HepG2 (cell line): ENCODE data around the gene PLB1. TPM values are rescaled to one million over a fixed set of nuclear protein-coding genes. Genes with fewer than 3 reads are reported as not detected.
A peak's percentile ranks its signal among the peaks of the same experiment; 100 is the strongest.

ENCODE experiments used
- ARID2 ChIP-seq: sonication (generic); formaldehyde crosslinking; IDR thresholded peaks from 2 replicates; pipeline ENCODE4 v1.8.1; 2022; ENCODE audit warnings: mild to moderate bottlenecking, missing genetic modification reagents, borderline replicate concordance
- ARID5B ChIP-seq: IDR thresholded peaks from 2 replicates; pipeline ENCODE4 v1.4.0; 2020; ENCODE audit warnings: mild to moderate bottlenecking, missing genetic modification reagents
- CBFB ChIP-seq: sonication (generic); formaldehyde crosslinking; IDR thresholded peaks from 2 replicates; pipeline ENCODE4 v1.4.0; 2020; ENCODE audit warnings: missing genetic modification reagents
- CENPBD1 ChIP-seq: sonication (generic); formaldehyde crosslinking; IDR thresholded peaks from 2 replicates; pipeline ENCODE4 v1.8.0; 2022; ENCODE audit warnings: missing genetic modification reagents, low read depth, mild to moderate bottlenecking, borderline replicate concordance
- FOXA3 ChIP-seq: IDR thresholded peaks from 2 replicates; pipeline ENCODE4 v1.6.1; 2016; ENCODE audit warnings: missing genetic modification reagents, missing compliant biosample characterization
- FOXP1 ChIP-seq, 2 experiments: fragments of 450-650 bp in 1 of 2; IDR thresholded peaks; 2 replicates each; pipeline ENCODE4 v1.6.1; 2017 to 2018; ENCODE audit warnings: antibody characterized with exemption in 1 of 2
- GATAD1 ChIP-seq: IDR thresholded peaks from 2 replicates; pipeline ENCODE4 v1.6.1; 2016; ENCODE audit warnings: missing genetic modification reagents, missing compliant biosample characterization
- HNRNPH1 ChIP-seq: fragments of 200-400 bp; formaldehyde crosslinking; optimal IDR thresholded peaks from 2 replicates; pipeline ENCODE3; 2017; ENCODE audit warnings: mild to moderate bottlenecking, low read depth, low read length
- JUN ChIP-seq: sonication (generic); formaldehyde crosslinking; IDR thresholded peaks from 2 replicates; pipeline ENCODE4 v1.4.0; 2020; ENCODE audit warnings: mild to moderate bottlenecking, missing genetic modification reagents
- JUND ChIP-seq: sonication (generic); formaldehyde crosslinking; IDR thresholded peaks from 2 replicates; pipeline ENCODE4 v1.8.0; 2022; ENCODE audit warnings: mild to moderate bottlenecking, missing genetic modification reagents
- MXD4 ChIP-seq: IDR thresholded peaks from 2 replicates; pipeline ENCODE4 v1.6.1; 2016; ENCODE audit warnings: mild to moderate bottlenecking, missing biosample characterization, missing genetic modification reagents
- PRDM10 ChIP-seq: sonication (generic); formaldehyde crosslinking; IDR thresholded peaks from 2 replicates; pipeline ENCODE4 v1.4.0; 2020; ENCODE audit warnings: low read depth, missing genetic modification reagents
- SP5 ChIP-seq: IDR thresholded peaks from 2 replicates; pipeline ENCODE4 v1.6.1; 2016; ENCODE audit warnings: low read depth, borderline replicate concordance
- TARDBP ChIP-seq: sonication (generic); formaldehyde crosslinking; IDR thresholded peaks from 2 replicates; pipeline ENCODE4 v1.8.0; 2022; ENCODE audit warnings: mild to moderate bottlenecking, missing genetic modification reagents
- TFE3 ChIP-seq: IDR thresholded peaks from 2 replicates; pipeline ENCODE4 v1.6.1; 2016
- THAP7 ChIP-seq: sonication (generic); formaldehyde crosslinking; IDR thresholded peaks from 2 replicates; pipeline ENCODE4 v1.8.1; 2023; ENCODE audit warnings: mild to moderate bottlenecking, missing genetic modification reagents
- TSC22D2 ChIP-seq: sonication (generic); formaldehyde crosslinking; IDR thresholded peaks from 2 replicates; pipeline ENCODE4 v1.5.1; 2020; ENCODE audit warnings: missing genetic modification reagents, mild to moderate bottlenecking, borderline replicate concordance
- ZNF576 ChIP-seq: sonication (generic); formaldehyde crosslinking; IDR thresholded peaks from 2 replicates; pipeline ENCODE4 v1.4.0; 2020; ENCODE audit warnings: mild to moderate bottlenecking, missing genetic modification reagents
- ZNF713 ChIP-seq: sonication (generic); formaldehyde crosslinking; IDR thresholded peaks from 2 replicates; pipeline ENCODE4 v1.4.0; 2020; ENCODE audit warnings: mild to moderate bottlenecking, missing genetic modification reagents
- ZNF776 ChIP-seq: sonication (generic); formaldehyde crosslinking; IDR thresholded peaks from 2 replicates; pipeline ENCODE4 v1.4.0; 2020; ENCODE audit warnings: mild to moderate bottlenecking, missing genetic modification reagents
- polyA plus RNA-seq, 8 experiments: library from polyadenylated mRNA; depleted of rRNA in 3 of 8; stranded (reverse) in 7 of 8; unstranded in 1 of 8; fragments of >200 nt; fragmentation: Illumina TruSeq in 4 of 8; extraction: Trizol in 4 of 8; gene quantifications; 2 replicates each; pipeline versions ENCODE4 v1.2.1 to v1.2.3, GENCODE V29; 2011 to 2016; ENCODE audit warnings: low read depth in 4 of 8, missing spikeins in 1 of 8, mixed read lengths in 1 of 8; ENCODE audit not compliant: insufficient read depth in 1 of 8
- total RNA-seq, 5 experiments: library from RNA; depleted of rRNA; stranded (reverse); fragments of >200 nt; fragmentation: Illumina TruSeq; extraction: Trizol; gene quantifications; 2 replicates each; pipeline ENCODE4 v1.2.3, GENCODE V29; 2016; ENCODE audit warnings: low read depth in 1 of 5

PLB1 gene
- total and polyA plus RNA-seq, 2 of the 13 experiments (the other 11 are each of a cell fraction or from before 2014, with no cell fraction given) = 0.20 to 1.8 TPM

- TF ChIP-seq TFE3 (CRISPR knock-in tag) (no peak), ARID5B (CRISPR knock-in tag) (peak; percentile 25; the same call in 1 of the 2 replicates), CENPBD1 (CRISPR knock-in tag) (no peak), MXD4 (CRISPR knock-in tag) (no peak), SP5 (CRISPR knock-in tag) (no peak), TSC22D2 (CRISPR knock-in tag) (no peak), CBFB (CRISPR knock-in tag) (no peak), ZNF713 (CRISPR knock-in tag) (no peak), PRDM10 (0 out of 2 replicates have a peak, but pooled peaks have one; percentile 39), THAP7 (CRISPR knock-in tag) (no peak), ZNF776 (CRISPR knock-in tag) (peak; percentile 74; the same call in 1 of the 2 replicates), GATAD1 (CRISPR knock-in tag) (0 out of 2 replicates have a peak, but pooled peaks have one; percentile 40), FOXA3 (0 out of 2 replicates have a peak, but pooled peaks have one; percentile 32), ZNF576 (CRISPR knock-in tag) (0 out of 2 replicates have a peak, but pooled peaks have one; percentile 74), JUN (no peak), FOXP1 (IDR thresholded peaks at IDR 0.05) (no peak), FOXP1 (CRISPR knock-in tag; IDR thresholded peaks at IDR 0.05) (no peak), JUND (CRISPR knock-in tag) (no peak), HNRNPH1 (no peak), ARID2 (CRISPR knock-in tag) (no peak), TARDBP (CRISPR knock-in tag) (0 out of 2 replicates have a peak, but pooled peaks have one; percentile 48)
Observed at GRCh38 chr2:28452534-28453081, 43.3 kb upstream of the PLB1 start (continued).
